Fibroblast of lung (primary cell): ENCODE results near the gene TOX2.
A peak's percentile ranks its signal among the peaks of the same experiment; 100 is the strongest.

Experiments
- EZH2 ChIP-seq: IDR thresholded peaks from 2 replicates; pipeline ENCODE4 v1.5.1; 2012; ENCODE audit warnings: low read length, control low read depth, mild to moderate bottlenecking; ENCODE audit errors: missing control alignments
- TF ChIP-seq, protein P1 (sequence below), 2 donors: IDR thresholded peaks in 1 of 2; conservative IDR thresholded peaks in 1 of 2; 1 replicate in 1 of 2; 2 replicates in 1 of 2; pipeline ENCODE4 v1.5.1; 2011 to 2012; ENCODE audit warnings: low read length in 2 of 2, control low read depth in 1 of 2, inconsistent platforms in 1 of 2, low read depth in 1 of 2, mild to moderate bottlenecking in 1 of 2

DNA sequence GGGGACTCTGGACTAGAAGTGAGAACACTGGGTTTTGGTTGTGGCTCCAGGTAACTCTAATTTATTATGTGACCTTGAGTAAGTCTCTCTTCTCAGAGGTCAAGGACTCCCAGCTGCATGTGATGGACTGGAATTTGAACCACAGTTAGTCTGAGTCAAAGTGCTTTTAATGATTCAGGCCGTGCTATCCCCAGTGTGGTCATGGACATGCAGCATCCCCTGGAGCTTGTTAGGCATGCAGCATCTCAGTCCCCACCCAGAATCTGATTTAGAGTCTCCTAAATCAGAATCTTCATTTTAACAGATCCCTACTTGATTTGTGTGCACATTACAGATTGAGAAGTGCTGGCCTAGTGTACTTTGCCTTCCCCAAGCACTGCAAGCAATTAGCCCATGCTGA is 74.2 kb downstream of the TOX2 start:
- TF ChIP-seq, protein P1, sequence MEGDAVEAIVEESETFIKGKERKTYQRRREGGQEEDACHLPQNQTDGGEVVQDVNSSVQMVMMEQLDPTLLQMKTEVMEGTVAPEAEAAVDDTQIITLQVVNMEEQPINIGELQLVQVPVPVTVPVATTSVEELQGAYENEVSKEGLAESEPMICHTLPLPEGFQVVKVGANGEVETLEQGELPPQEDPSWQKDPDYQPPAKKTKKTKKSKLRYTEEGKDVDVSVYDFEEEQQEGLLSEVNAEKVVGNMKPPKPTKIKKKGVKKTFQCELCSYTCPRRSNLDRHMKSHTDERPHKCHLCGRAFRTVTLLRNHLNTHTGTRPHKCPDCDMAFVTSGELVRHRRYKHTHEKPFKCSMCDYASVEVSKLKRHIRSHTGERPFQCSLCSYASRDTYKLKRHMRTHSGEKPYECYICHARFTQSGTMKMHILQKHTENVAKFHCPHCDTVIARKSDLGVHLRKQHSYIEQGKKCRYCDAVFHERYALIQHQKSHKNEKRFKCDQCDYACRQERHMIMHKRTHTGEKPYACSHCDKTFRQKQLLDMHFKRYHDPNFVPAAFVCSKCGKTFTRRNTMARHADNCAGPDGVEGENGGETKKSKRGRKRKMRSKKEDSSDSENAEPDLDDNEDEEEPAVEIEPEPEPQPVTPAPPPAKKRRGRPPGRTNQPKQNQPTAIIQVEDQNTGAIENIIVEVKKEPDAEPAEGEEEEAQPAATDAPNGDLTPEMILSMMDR (conservative IDR thresholded peaks at IDR 0.05 in 1 of 2, IDR thresholded peaks at IDR 0.05 in 1 of 2; ENCODE audit: low read depth in 1 of 2, low read length in 2 of 2): peak; percentile 26 to 28
- no peak for TF ChIP-seq EZH2
